ENCODE results near the gene JPH3. TPM values are rescaled to one million over a fixed set of nuclear protein-coding genes. Genes with fewer than 3 reads are reported as not detected.

JPH3 gene
- total RNA-seq, 4 donors from 2014 or later = 0.38 TPM; not detected in 3

GRCh38 chr16:87613961-87614360 lies 11.7 kb downstream of the JPH3 start:
- no peak for TF ChIP-seq CTCF (IDR thresholded peaks at IDR 0.05; ENCODE audit: low read depth)

DNA sequence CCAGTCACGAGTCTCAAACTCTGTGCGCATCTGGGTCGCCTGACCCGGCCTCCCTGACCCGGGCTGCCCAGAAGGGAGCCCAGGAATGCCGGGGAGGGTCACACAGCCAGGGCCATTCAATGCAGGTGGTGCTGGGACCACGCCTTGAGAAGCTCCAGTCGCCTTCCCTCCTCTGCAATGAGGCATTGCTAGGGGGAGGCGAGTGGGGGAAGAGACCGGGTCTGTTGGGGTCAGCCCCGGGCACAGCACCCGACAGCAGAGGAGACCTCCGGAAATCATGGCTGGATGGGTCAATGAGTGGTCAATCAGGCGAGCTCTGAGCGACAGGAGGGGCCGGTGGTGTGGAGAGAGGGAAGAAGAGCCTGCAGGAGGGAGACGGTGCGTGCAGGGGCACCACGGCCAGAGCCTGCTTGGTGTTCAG lies 13.3 kb downstream of the JPH3 start:
- no peak for TF ChIP-seq CTCF (IDR thresholded peaks at IDR 0.05; ENCODE audit: low read depth)

DNA sequence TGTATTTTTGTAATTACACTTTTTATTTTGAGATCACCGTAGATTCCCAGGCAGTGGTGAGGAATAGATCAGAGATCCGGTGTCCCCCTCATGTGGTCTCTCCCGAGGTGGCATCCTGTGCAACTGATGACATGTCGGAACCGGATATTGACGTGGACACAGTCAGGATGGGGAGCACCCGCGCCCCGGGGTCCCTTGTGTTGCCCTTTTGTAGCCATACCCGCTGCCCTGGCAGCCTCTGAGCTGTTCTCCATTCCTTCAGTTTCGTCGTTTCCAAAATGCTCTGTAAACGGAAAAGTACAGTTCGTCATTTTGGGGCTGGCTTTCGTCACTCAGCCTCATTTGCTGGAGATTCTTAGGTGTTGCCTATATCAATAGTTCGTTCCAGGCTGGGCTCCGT lies 14.2 kb downstream of the JPH3 start:
- TF ChIP-seq CTCF (IDR thresholded peaks at IDR 0.05; ENCODE audit: low read depth) = no peak

- TF ChIP-seq CTCF (IDR thresholded peaks at IDR 0.05; ENCODE audit: low read depth) = no peak
Measured at GRCh38 chr16:87618216-87618615, 15.9 kb downstream of the JPH3 start.

DNA sequence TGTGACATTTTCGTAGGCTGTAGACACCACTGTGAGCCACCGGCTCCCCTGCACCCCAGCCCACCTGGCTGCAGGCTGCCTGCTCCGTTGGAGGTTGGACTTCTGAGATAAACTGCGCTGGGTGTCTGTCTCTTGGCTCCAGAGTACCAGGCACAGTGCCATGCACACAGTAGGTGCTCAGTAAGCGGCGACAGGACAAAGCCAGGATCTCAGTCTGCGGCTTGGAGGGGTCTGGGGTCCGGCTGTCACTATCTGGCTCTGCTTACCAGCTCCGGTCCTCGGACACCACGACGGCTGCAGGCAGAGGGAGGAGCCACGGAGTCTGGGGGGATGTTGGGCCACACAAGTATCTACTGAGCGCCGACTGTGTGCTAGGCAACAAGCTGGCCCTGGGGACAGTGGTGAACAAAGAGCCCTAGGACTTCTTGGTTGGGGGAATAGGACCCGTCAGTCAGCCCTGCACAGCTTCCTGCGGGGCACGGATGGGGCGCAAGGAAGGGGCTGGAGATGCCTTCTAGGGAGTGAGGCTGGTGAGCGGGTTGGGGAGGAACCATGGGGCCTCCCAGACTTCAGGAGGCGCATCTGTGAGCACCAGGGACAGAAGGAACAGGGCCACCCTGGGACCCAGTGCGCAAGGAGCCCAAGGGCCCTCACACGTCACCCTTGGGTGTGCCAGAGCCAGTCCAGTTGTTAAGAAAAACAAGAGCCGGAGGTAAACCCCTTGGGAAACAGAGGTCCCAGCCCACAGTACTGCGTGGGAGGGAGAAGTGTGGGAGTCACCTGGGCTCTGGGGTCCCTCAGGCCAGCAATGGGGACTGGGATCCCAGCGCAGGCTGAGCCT lies 17.3 kb downstream of the JPH3 start:
- TF ChIP-seq CTCF (IDR thresholded peaks at IDR 0.05; ENCODE audit: low read depth) = no peak

DNA sequence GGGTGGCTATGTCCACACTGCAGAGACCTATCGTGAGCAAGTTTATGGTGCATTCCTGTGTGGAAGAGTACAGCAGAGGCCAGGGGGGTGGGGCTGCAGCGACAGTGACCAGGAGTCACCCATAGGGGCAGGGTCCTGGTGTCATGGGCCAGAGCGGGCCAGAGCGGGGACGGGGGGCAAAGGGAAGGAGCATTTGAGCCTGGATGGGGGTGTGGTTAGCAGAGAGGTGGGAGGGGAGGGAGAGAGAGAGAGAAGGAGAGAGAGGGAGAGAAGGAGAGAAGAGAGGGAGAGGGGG lies 17.8 kb downstream of the JPH3 start:
- TF ChIP-seq CTCF (IDR thresholded peaks at IDR 0.05; ENCODE audit: low read depth) = no peak

DNA sequence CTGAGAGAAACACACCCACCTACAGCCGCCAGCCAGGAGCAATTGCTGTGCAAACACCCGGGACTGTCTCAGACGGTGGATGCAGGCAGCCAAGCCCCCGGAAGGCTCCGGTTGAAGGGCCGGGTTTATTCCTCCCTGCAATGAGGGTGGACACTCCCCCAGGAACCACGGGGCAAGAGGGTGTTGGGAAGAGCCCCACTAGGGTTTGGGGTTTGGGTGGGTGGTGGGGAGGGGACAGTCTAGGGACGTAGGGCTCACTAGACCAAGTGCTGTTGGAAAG lies 19.2 kb downstream of the JPH3 start:
- TF ChIP-seq CTCF (IDR thresholded peaks at IDR 0.05; ENCODE audit: low read depth) = no peak
